ENCODE measurements around the gene SPSB3. TPM values are rescaled to one million over a fixed set of nuclear protein-coding genes. Genes with fewer than 3 reads are reported as not detected.

Gene SPSB3
- total RNA-seq, 4 donors from 2014 or later: 14.7 to 102 (median 64.5) TPM

- TF ChIP-seq CTCF (IDR thresholded peaks at IDR 0.05; ENCODE audit: low read depth): no peak
Observed at GRCh38 chr16:1731073-1731472, 51.3 kb downstream of the SPSB3 start.

GRCh38 chr16:1729445-1729844 lies 52.9 kb downstream of the SPSB3 start:
- TF ChIP-seq CTCF (IDR thresholded peaks at IDR 0.05; ENCODE audit: low read depth): no peak

GRCh38 chr16:1729026-1729425 lies 53.3 kb downstream of the SPSB3 start:
- no peak for TF ChIP-seq CTCF (IDR thresholded peaks at IDR 0.05; ENCODE audit: low read depth)

GRCh38 chr16:1727651-1728624 lies 54.4 kb downstream of the SPSB3 start:
- TF ChIP-seq CTCF (IDR thresholded peaks at IDR 0.05; ENCODE audit: low read depth): no peak

Small RNAs within 50 kb of the gene (small RNA-seq; reads per million reads assigned to genes)
- gene MIR3177: 0.97 reads per million

Other genes with a start within 250 kb of the SPSB3 start
- gene TMEM204, start 248.9 kb downstream of the SPSB3 start, total RNA-seq: 10 to 100 TPM; 14.1 to 87.6 (median 24.6) TPM
- 10 to 100 TPM in 3 of 4 donors, 1 to 10 TPM in 1; 6.5 to 20.5 (median 16.6) TPM for gene IFT140, start 170.5 kb downstream of the SPSB3 start, total RNA-seq
- 10 to 100 TPM in 1 of 4 donors, 1 to 10 TPM in 3; 6.8 to 13.9 (median 8.7) TPM for gene CRAMP1, start 170.2 kb downstream of the SPSB3 start, total RNA-seq
- gene JPT2, start 104.3 kb downstream of the SPSB3 start, total RNA-seq: 10 to 100 TPM; 13.2 to 26.4 (median 16.7) TPM
- 10 to 100 TPM; 15.8 to 92.1 (median 39.0) TPM for gene MAPK8IP3, start 76.4 kb downstream of the SPSB3 start, total RNA-seq
- gene NME3, start 11.0 kb downstream of the SPSB3 start, total RNA-seq: 100 to 1,000 TPM in 1 of 4 donors, 10 to 100 TPM in 3; 34.1 to 102 (median 62.8) TPM
- 10 to 100 TPM in 1 of 4 donors, 1 to 10 TPM in 3; 2.3 to 13.8 (median 5.2) TPM for gene EME2, start 9.8 kb downstream of the SPSB3 start, total RNA-seq
- gene MRPS34, start 9.4 kb downstream of the SPSB3 start, total RNA-seq: 10 to 100 TPM; 34.1 to 62.4 (median 57.2) TPM
- gene NUBP2, start 389 bp upstream of the SPSB3 start, total RNA-seq: 10 to 100 TPM; 17.0 to 77.2 (median 49.7) TPM
- under 1 TPM in 1 of 4 donors, not detected in 3; 0.66 TPM for gene IGFALS, start 11.1 kb upstream of the SPSB3 start, total RNA-seq
- gene HAGH, start 44.3 kb upstream of the SPSB3 start, total RNA-seq: 100 to 1,000 TPM in 2 of 4 donors, 10 to 100 TPM in 2; 50.4 to 121 (median 108) TPM
- 10 to 100 TPM; 25.4 to 42.0 (median 30.8) TPM for gene FAHD1, start 44.6 kb upstream of the SPSB3 start, total RNA-seq
- not detected for gene MEIOB, start 89.6 kb upstream of the SPSB3 start, total RNA-seq
- gene HS3ST6, start 135.8 kb upstream of the SPSB3 start, total RNA-seq: not detected
- 10 to 100 TPM; 11.2 to 30.0 (median 18.1) TPM for gene MSRB1, start 160.6 kb upstream of the SPSB3 start, total RNA-seq
- not detected for gene RPL3L, start 172.1 kb upstream of the SPSB3 start, total RNA-seq
- 100 to 1,000 TPM; 120 to 198 (median 186) TPM for gene NDUFB10, start 177.0 kb upstream of the SPSB3 start, total RNA-seq
- gene RPS2, start 182.3 kb upstream of the SPSB3 start, total RNA-seq: 1,000 to 10,000 TPM; 1,492 to 1,850 (median 1,797) TPM
- gene RNF151, start 184.3 kb upstream of the SPSB3 start, total RNA-seq: not detected
- 10 to 100 TPM; 20.9 to 30.6 (median 26.6) TPM for gene TBL3, start 189.5 kb upstream of the SPSB3 start, total RNA-seq
- not detected for gene NOXO1, start 198.9 kb upstream of the SPSB3 start, total RNA-seq
- 10 to 100 TPM in 3 of 4 donors, 1 to 10 TPM in 1; 9.1 to 17.4 (median 16.1) TPM for gene GFER, start 201.6 kb upstream of the SPSB3 start, total RNA-seq
- gene SYNGR3, start 207.4 kb upstream of the SPSB3 start, total RNA-seq: not detected
- gene ZNF598, start 227.2 kb upstream of the SPSB3 start, total RNA-seq: 10 to 100 TPM; 13.9 to 45.0 (median 15.0) TPM
- not detected for gene NPW, start 237.2 kb upstream of the SPSB3 start, total RNA-seq
- 100 to 1,000 TPM in 1 of 4 donors, 10 to 100 TPM in 3; 15.1 to 140 (median 48.9) TPM for gene NHERF2, start 244.3 kb upstream of the SPSB3 start, total RNA-seq